Mononuclear cell (primary cell): ENCODE data around the gene SNX17. TPM values are rescaled to one million over a fixed set of nuclear protein-coding genes. Genes with fewer than 3 reads are reported as not detected.
A peak's percentile ranks its signal among the peaks of the same experiment; 100 is the strongest.
"Not testable (repeated sequence)": the region's sequence is repeated elsewhere in the genome, so short reads cannot be mapped to it uniquely, and the experiment has no call there.

Experiments
- H3K27me3 ChIP-seq: 2 replicates; pipeline ENCODE4 v1.6.0; 2011; ENCODE audit warnings: low read length, control low read depth; ENCODE audit not compliant: insufficient read depth
- H3K4me1 ChIP-seq: 2 replicates; pipeline ENCODE4 v1.5.1; 2011; ENCODE audit warnings: mild to moderate bottlenecking, low read length, control low read depth; ENCODE audit not compliant: insufficient read depth
- H3K4me3 ChIP-seq: 2 replicates; pipeline ENCODE4 v1.5.1; 2011; ENCODE audit warnings: mild to moderate bottlenecking, low read length, moderate library complexity
- H3K9me3 ChIP-seq: 2 replicates; pipeline ENCODE4 v1.5.1; 2011; ENCODE audit warnings: low read depth, mild to moderate bottlenecking, control low read depth, low read length
- total RNA-seq: library from RNA; depleted of rRNA; stranded (reverse); fragments of >200 nt; gene quantifications from one replicate; pipeline ENCODE4 v1.2.3, GENCODE V29; 2012

The SNX17 gene, protein sequence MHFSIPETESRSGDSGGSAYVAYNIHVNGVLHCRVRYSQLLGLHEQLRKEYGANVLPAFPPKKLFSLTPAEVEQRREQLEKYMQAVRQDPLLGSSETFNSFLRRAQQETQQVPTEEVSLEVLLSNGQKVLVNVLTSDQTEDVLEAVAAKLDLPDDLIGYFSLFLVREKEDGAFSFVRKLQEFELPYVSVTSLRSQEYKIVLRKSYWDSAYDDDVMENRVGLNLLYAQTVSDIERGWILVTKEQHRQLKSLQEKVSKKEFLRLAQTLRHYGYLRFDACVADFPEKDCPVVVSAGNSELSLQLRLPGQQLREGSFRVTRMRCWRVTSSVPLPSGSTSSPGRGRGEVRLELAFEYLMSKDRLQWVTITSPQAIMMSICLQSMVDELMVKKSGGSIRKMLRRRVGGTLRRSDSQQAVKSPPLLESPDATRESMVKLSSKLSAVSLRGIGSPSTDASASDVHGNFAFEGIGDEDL
- 54.8 TPM for total RNA-seq

DNA sequence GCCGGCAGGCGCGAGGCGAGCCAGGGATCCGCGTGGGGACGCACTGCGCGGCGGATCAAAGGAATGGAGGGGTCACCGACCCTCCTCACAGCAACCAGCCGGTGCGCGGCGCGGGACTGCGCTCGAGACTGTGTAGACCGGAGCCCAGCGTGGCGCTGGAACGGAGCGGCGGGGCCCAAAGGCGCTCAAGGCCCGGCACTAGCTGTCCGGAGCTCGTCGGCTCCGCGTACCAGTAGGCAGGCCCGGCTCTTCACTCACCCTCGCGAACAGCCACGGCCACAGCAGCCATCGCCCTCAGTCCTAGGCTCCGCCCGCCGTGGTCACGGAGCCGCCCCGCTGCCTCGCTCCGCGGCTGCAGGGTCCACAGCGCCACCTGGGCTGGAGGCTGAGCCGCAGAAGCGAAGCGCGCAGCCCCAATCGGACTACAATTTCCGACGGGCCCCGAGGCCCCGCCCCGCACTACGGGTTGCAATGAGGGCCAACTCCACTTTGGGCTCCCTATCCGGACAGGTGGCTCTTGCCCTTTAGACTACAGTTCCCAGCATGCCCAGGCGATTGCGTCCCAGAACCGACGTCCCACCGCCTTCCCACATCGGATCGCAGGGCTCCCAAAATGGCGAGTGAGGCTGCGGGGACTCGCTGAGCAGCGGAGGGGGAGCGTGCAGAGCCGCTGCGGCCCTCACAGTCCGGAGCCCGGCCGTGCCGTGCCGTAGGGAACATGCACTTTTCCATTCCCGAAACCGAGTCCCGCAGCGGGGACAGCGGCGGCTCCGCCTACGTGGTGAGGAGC, at the start of gene SNX17, which contains the start of gene EIF2B4:
Gene SNX17, plus strand, starts transcription at position 591 of the 790 bp plus-strand sequence. Its CDS starts 128 bp downstream, at position 719.
Gene EIF2B4, minus strand, starts transcription at position 313 of the 790 bp plus-strand sequence. Its CDS starts 24 bp downstream, at position 289.
- Histone ChIP-seq H3K27me3 (no peaks in the 10 kb centered on the region), H3K9me3 (no peaks in the 10 kb centered on the region), H3K4me3 (peak within 1 kb of the TSS; percentile 80), H3K4me1 (peaks cover 37% of the 10 kb centered on the region)

DNA sequence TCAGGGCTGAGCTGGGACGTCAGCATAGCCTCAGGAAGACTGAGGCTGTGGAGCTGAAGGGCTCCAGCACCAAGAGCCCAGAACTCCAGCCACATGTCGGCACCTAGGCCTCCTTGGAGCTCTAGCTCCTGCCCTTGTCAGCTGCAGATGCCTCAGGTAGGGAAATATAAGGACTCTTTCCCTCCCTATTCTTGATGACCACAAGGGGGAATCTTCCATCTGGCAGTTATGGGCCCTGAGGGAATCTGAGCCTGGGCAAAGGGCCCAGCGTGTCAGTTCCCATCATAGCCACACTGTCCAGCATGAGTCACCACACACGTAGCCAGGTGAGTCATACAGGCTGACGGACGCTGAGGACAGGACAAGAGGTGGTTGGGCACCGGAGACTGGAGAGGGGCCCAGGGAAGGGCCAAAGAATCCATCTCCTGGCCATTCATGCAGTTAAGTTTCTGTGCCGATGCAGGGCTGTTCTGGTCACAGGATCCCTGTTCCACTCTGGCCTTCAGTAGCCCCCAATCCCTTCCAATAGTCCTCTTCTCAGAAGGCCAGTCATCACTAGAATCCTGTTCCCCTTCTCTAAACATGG, 49.4 kb upstream of the SNX17 start:
- Histone ChIP-seq H3K4me1 (peaks cover 15% of the 10 kb centered on the region), H3K27me3 (no peaks in the 10 kb centered on the region), H3K4me3 (no peak overlapping the region), H3K9me3 (no peaks in the 10 kb centered on the region)

DNA sequence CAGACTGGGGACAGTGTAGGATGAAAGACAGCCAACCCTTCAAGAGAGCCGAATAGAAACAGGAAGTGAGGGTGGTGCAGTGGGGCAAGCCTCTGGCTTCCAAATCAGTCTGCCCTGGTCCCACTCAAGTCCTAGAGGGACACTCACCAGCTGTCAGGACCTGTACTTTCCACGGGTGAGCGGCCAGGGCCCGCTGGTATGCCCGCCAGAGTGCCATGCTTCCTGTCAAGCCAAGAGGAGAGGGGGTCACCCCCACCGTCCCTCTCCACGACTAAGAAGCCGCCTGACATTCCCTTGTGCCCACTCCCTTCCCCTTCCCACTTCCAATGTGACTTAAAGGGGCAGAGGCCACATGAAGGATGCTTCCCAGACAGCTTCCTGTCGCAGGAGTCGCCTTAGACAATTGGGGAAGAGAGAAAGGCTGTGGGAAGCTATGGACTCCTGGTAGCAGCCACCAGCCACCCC, 48.1 kb upstream of the SNX17 start:
- no peaks in the 10 kb centered on the region for H3K9me3 ChIP-seq
- no peaks in the 10 kb centered on the region for H3K27me3 ChIP-seq
- peaks cover 15% of the 10 kb centered on the region for H3K4me1 ChIP-seq
- peak overlapping the region; percentile 64 for H3K4me3 ChIP-seq

DNA sequence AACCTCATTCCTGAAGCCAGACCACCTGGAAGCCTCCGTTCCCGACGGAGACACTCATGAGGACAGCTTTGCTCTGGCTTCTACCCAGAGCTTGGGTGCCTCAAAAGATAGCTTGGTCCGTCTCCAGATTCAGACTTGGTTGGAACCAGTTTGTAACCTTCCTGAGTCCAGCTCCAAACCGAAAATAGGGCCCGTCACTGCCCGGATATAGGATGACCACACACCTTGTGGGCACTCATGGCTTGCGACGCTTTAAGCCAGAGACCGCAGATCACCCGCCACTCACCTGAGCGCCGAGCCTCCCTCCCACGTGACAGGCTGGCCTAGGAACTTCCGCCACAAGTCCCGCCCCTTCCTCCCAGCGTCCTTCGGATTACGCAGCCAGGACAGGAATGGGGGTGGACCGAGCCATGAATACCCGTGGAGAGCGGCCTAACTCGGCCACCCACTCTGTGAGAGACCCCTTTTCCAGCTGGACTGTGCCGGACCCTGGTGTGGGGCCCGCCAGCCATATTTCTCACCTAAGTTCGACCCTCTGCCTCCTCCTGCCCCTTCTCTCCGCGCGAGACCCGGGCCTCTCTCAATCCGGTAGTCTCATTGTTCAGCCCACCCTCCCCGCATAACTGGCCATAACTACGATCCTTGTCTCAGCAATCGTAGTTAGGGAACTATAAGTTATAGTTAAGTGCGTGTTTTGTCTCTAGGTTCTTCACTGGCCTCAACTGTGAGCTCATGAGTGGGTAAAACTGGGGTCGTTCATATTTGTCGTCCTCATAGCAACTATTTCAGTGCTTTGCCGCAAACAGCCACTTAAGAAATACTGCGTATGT, 47.4 kb upstream of the SNX17 start, which contains the start of gene MPV17:
Gene MPV17, minus strand, starts transcription at position 332 of the 830 bp plus-strand sequence. CDS start 580 bp downstream, outside the sequence.
- Histone ChIP-seq H3K4me3 (peak within 1 kb of the TSS; percentile 64), H3K27me3 (no peaks in the 10 kb centered on the region), H3K9me3 (no peaks in the 10 kb centered on the region), H3K4me1 (peaks cover 15% of the 10 kb centered on the region)

DNA sequence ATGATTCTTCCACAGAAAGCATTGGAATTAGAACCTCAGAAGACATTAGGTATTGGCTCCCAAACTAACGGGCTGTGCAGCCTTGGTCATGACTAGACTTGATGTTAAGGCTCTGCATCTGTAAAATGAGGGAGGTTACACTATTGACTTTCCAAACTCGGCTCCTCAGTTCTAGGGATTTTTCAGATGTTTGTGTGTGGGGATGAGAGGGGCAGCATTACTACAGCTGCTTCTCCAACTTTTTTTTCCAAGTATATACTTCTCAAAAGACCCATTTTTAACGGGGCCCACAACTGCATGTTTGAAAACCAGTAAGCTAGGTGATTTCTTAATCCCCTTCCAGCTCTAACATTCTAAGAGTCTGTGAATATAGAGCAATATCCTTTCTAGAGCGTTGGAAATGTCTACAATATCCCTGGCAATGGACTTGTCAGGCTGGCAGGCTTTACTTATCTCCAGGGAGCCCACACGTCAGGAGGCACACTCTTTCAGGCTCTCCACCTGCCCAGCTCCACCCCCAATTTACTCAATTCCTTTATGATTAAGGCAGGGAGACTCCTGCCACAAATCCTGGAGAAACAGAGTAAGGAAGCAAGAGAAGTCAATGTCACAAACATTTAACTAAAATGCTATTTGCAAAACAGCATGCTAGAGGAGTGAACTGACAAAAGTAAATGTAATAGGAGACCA, 46.7 kb upstream of the SNX17 start:
- Histone ChIP-seq H3K27me3 (no peaks in the 10 kb centered on the region), H3K9me3 (no peaks in the 10 kb centered on the region), H3K4me1 (peaks cover 15% of the 10 kb centered on the region), H3K4me3 (peak overlapping the region; percentile 64)

DNA sequence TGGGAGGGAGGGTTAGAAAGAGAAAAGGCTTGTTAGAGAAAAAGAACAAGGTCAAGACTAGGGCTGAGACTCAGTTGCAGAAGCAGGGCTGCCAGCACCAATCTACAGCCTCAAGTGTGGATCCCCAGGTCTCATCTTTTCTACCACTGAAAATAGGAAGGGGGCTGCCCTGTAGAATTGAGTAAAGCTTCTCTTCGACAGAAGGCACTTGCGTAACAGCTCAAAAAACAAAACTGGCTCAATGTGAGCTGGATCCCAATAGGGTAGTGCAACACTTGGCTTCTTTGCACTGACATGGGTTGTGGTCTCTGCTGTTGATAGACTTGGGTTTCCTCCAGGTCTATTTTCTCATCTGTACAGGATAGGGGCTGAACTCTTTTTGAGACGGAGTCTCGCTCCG, 45.7 kb upstream of the SNX17 start:
- H3K4me3 ChIP-seq, result no peak overlapping the region
- H3K9me3 ChIP-seq, result no peaks in the 10 kb centered on the region
- H3K27me3 ChIP-seq, result no peaks in the 10 kb centered on the region
- peaks cover 15% of the 10 kb centered on the region for H3K4me1 ChIP-seq

DNA sequence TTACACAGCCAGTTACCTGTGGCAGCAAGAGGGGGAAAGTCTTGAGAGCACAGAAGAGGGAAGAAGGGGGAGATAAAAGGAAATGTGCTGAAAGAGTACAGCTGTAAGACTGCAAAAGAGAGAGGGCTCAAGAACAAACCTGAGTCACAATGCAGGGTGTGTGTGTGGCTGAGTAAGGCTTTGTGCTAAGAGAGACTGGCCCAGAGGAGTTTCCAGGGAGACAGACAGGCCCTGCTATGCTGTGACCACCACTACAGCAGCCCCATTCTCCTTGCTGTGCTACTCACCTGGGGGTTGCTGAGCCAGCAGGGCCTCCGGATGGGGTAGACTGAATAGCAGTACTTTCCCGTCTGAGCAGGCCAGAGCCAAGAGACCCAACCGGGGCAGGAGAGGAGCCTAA, 35.1 kb upstream of the SNX17 start:
- no peaks in the 10 kb centered on the region for H3K27me3 ChIP-seq
- H3K4me1 ChIP-seq, result no peaks in the 10 kb centered on the region
- no peaks in the 10 kb centered on the region for H3K9me3 ChIP-seq
- no peak overlapping the region for H3K4me3 ChIP-seq

DNA sequence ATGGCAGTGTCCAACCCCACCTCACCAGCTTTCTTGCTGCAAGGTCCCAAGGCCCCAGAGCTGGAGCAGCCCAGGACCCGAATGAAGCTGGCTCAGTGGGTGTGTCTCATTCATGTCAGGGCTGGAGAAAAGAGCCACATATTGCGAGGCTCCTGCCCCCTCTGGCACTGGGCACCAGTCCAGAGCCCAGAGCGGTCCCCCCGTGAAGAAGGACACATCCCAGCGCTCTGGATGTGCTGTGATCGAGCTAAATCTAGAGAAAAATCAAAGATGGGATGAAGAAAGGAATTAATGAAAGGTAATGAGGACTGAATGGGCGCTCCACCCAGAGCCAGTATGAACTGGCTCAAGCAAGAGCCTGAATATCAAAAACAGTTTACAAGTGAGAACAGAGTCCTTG, 34.2 kb upstream of the SNX17 start:
- Histone ChIP-seq H3K9me3 (no peaks in the 10 kb centered on the region), H3K4me3 (no peak overlapping the region), H3K4me1 (no peaks in the 10 kb centered on the region), H3K27me3 (no peaks in the 10 kb centered on the region)

DNA sequence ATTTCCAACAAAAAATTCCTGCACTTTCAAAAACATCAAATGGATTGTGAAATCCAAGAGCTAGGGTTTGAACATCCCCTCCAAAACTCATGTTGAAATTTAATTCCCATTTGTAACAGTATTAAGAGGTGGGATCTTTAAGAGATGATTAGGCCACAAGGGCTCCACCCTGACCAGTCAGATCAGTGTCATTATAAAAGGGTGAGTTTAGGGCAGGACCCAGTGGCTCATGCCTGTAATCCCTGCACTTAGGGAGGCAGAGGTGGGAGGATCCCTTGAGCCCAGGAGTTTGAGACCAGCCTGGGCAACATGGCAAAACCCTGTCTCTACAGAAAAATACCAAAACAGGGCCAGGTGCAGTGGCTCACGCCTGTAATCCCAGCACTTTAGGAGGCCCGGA, 22.8 kb upstream of the SNX17 start:
- no peak overlapping the region for H3K4me3 ChIP-seq
- peaks cover 10% of the 10 kb centered on the region for H3K4me1 ChIP-seq
- H3K27me3 ChIP-seq, result no peaks in the 10 kb centered on the region
- no peaks in the 10 kb centered on the region for H3K9me3 ChIP-seq

DNA sequence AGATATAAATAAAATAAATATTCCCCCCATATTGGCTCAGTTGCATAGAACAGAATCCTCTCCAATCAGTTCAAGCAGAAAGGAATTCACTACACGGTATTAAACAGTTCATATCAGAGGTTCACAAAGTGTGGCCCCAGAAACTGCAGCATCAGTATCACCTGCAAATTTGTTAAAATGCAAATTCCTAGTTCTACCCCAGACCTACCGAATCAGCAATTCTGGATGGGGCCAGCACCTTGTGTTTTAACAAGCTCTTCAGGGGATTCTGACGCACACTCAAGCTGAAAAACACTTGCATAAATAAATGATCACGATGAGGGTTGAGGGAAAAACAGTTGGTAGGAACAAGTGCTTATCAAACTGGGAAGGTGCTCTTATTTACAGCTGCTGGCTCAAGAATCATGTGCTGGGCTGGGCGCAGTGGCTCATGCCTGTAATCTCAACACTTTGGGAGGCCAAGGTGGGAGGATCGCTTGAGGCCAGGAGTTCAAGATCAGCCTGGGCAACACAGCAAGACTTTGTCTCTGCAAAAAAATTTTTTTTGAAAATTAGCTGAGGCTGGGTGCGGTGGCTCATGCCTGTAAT, 20.2 kb upstream of the SNX17 start:
- Histone ChIP-seq H3K9me3 (no peaks in the 10 kb centered on the region), H3K27me3 (no peaks in the 10 kb centered on the region), H3K4me3 (no peak overlapping the region), H3K4me1 (peaks cover 30% of the 10 kb centered on the region)

DNA sequence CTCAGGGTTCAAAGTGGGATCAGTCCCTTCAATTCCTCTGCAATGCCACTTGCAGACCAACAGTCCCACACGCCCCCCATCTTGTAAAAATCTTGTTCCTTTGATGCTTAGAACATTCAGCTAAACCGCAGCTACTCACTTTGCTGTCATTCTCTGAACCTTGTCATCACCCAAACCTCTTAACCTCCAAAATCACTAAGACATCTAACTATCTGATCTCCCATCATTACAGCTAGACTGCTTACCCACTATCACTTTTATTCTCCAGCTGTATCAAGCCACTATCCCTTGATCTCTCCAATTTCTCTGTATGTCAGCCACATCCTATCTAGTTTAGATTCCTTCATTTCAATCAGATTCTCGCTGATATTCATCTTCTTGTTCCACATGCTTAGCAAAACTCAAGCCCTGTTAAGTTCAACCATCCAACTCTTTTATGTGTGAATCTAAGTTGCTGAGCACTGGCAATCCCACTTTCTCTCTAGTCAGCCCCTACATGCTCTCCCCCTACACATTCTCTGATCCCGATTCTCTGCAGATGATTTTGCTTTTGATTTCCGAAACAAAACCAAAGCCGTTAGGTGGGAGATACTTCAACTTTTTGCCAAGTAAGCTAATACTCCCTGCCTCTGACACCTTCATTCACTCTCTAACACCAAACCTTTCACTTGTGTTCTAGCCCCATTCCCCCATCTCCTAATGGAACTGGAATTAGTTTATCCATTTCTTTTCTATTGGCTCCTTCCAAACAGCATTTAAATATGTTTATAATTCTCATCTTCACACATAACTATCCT, 18.4 kb upstream of the SNX17 start:
- H3K4me1 ChIP-seq, result peaks cover 35% of the 10 kb centered on the region
- H3K9me3 ChIP-seq, result no peaks in the 10 kb centered on the region
- H3K27me3 ChIP-seq, result no peaks in the 10 kb centered on the region
- H3K4me3 ChIP-seq, result no peak overlapping the region

DNA sequence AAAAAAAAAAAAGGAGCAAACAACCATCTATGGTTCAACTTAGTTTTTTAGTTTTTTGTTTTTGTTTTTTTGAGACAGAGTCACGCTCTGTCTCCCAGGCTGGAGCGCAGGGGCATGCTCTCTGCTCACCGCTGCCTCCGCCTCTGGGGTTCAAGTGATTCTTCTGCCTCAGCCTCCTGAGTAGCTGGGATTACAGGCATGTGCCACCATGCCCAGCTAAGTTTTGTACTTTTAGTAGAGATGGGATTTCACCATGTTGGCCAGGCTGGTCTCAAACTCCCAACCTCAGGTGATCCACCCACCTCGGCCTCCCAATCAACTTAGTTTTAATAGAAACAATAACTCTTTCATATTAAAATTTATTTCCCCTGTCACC, 17.0 kb upstream of the SNX17 start:
- H3K4me1 ChIP-seq, result peaks cover 48% of the 10 kb centered on the region

More for the DNA sequence above, 17.0 kb upstream of the SNX17 start:
- H3K9me3 ChIP-seq, H3K27me3 ChIP-seq, H3K4me3 ChIP-seq: not testable (repeated sequence)
